NCI-H1092 (cell line): ENCODE data around the gene RETREG1.
A peak's percentile ranks its signal among the peaks of the same experiment; 100 is the strongest.
"Not testable (repeated sequence)": the region's sequence is repeated elsewhere in the genome, so short reads cannot be mapped to it uniquely, and the experiment has no call there.

Source experiments
- DNase-seq: peaks from one replicate; lab custom pipeline; 2025; lab: John Stamatoyannopoulos, UW

RETREG1 gene

DNA sequence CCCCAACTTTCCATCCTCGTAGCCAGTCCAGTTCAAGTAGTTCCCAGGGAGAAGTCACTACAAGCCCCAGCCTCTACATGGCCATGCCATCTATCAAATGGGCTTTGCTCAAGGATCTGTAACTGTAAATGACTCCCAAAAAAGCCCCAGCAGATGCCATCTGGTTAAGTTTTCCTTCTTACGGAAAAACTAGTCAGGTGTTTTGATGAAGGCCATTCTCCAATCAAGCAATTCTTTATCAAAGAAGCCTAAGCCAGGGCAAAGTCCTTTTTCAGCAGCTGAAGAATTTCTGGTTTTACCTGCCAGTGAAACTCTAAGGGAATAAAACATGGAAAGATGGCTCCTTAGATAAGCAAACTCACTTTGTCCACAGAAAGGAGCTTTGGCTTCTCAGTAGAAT is 129.3 kb downstream of the RETREG1 start:
- DNase-seq: no peak

DNA sequence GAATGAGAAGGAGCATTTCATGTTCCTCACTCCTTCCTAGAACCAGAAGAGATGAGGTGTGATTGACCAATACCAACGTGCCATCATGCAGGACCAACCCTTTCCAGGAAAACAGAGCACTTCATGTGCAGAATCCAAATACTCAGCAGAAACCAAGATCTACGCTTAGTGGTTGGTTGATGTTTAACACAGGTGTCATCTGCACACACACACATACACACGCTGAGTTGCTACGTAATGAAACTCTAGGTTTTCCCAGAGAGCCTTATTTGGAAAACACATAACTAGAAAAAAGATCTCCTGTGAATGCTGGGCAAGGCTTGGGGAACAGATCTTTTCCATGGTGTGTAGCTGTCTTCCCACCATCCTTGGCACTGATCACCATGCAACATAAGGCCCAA is 130.1 kb downstream of the RETREG1 start:
- DNase-seq: no peak

DNA sequence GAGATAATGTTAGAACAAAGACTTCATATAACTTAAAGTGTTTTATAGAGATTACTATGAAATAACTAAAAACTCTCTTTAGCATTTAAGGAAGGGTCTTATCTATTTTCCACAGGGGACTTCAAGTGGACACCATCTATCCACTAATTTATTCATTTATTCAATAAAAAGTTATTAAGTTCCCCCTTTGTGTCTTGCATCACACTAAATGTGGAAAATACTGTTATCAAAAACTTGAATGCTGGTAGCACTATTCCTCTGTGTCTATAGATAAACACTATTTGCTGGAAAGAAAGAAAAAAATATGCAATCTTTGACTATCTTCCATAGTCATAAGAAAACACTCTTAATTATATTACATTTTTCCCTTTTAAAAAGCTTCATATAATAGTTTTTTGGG is 131.1 kb downstream of the RETREG1 start:
- DNase-seq: no peak

DNA sequence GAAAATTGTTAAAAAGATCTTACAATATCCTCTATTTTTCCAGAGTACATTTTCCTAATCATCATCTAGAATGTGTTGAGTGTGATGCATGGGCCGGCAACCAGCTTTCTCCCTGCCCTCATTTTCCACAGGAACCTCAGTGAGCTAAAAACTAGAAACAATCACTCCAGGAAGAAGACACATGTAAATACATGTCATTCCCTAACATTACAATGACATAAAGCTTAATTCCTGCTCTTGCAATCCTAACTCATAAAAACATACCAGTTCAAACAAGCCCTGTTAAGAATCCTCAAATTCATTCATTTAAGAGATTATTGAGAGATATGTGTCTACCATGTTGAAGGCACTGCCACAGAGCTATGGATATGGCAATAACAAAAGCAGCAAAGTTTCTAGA is 132.7 kb downstream of the RETREG1 start:
- DNase-seq: no peak

DNA sequence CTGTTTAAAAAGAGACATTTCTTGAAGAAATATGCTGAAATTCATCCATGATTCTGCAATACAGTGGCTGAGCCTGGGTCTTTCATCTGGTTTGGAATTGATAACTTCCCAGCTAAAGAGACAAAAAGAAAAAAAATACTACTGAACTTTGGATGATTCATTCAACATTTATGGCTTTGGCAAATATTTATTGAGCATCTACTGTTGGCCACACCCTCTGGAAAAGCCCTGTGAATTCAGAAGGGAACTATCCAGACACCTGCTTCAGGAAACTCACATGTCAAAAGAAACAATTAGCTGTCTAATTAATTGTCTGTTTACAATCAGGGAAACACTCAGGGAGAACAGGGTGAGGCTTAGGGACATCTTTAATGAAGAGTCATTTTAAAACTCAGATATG is 133.4 kb downstream of the RETREG1 start:
- DNase-seq: no peak

DNA sequence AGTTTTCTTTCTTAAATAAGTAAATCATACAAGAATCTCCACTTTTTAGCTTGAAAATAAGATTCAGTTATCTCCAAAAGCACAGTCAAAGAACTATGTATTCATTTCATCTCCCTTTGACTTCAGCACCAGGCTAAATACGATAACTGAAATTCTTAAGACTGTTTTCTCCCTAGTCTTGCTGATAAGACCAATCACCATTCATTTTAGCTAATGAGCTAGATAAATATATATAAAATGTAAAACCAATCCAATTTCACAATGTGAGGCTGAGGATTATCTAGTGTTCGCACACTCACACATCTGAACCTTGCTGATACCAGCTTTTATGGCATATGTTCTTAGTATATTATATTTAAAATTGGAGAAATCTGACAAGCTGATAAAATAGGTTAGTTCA is 133.9 kb downstream of the RETREG1 start:
- no peak for DNase-seq

DNA sequence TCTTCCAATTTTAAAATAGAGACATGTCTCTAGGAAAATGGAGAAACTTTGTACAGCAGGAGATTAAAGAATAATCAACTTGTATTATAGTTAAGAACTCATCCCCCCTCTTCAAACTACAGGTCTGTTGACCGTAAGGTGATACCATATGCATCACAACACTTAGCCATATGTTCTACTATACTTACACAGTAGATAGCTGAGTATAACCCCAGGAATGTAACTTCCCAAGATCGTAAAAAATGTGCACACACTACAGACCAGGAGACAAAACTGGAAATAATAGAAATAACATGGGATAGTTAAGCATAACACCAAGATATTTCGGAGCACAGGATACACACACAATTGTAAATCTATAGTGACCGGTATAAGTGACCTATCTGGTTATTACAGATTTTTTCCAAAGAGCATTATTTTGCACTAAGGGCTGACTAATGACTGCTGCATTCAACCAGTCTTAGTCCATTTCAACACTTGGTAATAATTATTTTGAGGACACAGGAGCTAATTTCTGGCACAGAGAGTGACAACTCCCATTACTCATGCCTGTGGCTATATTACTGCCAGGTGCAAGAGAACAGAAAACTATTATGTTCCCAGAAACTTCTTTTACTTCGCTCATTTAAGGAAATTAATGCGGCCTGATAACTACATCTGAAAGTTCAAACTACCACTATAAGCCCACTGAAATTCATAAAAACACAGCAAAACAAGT is 135.8 kb downstream of the RETREG1 start:
- no peak for DNase-seq

DNA sequence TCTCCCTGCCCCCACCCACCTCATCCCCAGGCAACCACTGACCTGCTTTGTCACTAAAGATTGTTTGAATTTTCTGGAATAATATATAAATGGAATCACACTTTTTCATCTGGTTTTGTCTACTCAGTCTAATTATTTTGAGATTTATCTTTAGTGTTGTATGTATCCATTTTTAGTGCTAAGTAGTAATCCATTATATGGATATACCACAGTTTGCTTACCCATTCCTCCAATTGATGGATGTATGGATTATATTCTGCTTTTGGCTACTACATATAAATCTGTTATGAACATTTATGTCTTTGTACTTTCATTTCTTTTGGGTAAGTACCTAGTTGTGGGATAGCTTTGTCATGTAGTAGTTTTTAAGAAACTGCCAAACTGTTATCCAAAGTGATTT is 136.7 kb downstream of the RETREG1 start:
- no peak for DNase-seq

DNA sequence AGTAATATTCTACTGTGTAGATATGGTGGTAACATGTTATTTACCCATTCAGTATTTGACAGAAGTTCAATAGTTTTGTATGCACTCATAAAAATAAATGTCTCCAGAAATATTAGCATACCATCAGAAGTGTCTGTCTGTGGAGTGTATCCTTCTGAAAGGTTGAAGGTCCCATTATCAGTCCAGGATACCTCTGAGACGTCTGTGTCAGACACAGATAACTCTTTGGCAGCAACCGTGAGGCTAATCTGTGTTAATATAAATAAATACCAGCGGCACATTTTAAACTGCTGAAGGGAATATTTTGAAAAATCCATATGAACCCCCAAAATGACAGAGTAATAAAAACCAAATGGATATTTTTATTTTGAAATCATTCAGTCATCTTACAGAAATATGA is 139.3 kb downstream of the RETREG1 start:
- DNase-seq: no peak

DNA sequence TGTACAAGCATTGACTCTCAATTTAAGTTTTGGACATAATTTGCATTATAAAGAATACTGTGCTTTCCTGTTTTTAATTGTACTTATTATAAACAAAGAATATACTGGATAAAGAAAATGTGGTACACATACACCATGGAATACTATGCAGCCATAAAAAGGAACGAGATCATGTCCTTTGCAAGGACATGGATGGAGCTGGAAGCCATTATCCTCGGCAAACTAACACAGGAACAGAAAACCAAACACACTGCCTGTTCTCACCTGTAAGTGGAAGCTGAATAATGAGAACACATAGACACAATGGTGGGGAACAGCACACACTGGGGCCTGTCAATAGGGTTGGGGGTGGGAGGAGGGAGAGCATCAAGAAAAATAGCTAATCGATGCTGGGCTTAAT is 140.4 kb downstream of the RETREG1 start:
- DNase-seq: not testable (repeated sequence)

DNA sequence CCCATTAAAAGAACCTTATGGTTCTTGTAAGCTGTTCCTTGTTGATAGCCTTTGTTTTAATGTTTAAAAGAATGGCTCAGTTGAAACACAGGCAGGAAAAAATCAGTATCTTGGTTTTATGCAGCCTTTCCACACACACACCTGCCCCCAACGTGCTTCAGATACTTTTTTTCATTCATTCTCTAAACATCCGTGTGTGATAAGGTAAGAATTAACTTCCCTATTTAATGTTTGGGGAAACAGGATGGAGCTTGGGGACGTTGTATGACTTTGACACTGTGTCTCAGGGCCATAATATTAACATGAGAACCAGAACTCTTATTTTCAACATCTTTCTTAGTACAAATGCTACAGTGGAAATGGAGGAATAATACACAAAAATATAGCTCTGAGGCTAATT is 145.4 kb downstream of the RETREG1 start:
- no peak for DNase-seq

DNA sequence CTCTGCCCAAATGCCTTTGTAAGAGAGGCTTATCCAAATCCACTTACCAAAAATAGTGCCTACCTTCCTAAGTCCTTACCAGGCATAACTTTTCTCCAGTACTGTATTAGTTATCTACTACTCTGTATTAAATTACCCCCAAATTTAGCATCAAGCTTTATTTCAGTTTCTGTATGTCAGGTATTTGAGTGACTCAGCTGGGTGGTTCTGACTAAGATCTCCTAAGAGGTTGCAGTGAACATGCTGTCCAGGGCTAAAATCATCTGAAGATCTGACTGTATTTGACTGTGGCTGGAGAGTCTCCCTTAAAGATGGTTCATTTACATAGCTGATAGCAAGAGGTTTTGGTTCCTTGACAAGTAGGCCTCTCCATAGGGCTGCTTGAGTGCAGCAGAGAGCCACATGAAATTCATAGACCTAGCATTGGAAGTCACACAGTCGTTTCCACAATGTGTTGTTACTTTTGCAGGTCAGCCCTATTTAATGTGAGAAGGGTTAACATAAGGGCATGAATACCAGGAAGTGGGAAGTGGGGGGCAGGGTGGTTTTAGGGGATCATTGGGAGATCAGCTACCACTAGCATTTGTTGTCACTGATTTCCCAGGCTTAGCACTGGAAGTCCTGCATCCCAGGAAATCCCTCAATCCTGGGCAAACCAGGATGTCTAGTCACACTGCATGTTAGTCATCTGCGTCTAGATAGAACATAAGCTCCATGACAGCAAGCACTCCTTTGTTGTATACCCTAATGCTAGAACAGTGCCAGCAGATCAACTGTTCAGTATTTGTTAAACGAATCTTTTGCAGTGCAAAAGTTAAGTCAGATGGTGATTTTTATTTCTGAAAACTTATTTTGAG is 149.2 kb downstream of the RETREG1 start:
- no peak for DNase-seq

DNA sequence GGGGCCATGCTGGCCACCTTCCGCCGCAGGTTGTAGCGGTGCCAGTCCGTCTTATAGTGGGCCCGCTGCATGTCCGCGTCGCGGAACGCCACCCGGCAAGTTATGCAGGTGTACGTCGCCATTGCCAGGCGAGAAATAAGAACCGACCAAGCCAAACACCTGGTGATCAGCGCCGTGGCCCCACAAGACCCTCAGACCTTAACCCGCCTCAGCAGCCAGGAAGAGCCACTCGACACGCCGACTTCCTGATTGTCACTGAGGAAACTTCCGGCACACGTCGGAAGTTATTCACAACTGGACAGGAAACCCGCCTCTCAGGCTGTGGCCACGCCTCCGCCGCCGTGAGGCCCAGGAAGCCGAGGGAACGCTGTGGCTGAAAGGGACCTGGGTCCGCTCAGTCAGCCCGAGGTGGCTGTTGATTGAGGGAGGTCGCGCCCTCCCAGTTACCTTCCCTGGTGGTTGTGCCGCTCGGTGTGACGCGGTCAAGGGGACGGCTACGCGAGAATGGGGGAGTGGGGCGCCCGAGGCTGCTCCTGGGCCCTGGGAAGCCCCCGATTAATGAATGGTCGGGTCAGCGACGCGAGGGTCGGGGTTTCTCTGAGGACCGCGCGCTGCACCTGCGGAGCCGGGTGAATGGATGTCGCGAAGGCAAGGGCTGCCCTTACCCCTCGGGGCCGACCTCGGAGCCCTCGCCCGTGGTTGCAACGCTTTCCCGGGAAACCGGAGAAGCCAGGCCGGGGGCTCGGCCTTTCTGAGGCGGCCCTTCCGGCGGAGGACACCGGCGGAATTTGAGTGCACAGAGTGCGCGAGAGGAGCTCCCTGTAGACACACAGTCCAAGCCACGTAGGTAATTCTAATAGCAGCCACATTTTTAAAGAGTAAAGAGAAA is 151.0 kb downstream of the RETREG1 start, which contains the start of gene ZNF622:
TSS of gene ZNF622 (minus strand) at position 257 of the 889 bp plus-strand sequence. CDS start at position 122, 135 bp downstream.
- peak; percentile 88 for DNase-seq

DNA sequence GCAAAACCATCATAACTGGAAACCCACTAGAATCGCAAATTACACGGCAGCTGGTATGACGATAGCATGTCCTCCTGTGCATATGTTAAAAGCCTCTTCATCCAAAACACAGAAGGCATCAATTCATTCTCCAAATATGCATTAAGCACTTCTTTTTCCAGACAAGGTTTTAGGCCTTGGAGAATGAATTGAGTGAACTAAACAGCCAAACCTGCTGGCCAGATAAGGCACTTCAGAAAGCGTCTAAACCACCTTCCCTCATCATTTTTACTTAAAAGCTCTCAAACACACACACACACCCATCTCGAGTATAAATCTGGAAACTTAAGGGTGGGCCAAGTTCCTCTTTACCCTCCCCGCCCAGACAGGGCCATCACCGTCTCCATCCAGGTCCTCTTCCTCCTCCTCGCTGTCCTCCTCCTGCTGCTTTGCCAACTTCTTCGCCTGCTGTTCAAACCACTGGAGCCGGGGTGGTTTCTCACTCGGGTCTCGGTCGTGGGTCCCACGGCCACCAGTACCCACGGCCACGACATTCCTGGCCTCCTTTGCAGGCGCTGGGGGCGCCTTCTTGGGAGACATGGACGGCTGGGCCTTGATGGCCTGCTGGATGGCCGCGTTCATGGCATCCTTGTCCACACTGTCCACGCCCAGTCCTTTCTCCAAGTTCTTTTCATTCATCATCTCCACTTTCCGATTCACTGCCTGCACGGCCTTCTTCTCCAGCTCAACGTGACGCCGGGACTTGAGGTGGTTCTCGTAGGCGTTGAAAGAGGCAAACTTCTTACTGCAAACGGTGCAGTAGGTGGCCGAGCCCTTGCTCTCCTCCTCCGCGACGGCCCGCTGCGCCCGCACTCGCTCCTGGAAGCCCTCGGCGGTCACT is 151.9 kb downstream of the RETREG1 start:
- DNase-seq: no peak

DNA sequence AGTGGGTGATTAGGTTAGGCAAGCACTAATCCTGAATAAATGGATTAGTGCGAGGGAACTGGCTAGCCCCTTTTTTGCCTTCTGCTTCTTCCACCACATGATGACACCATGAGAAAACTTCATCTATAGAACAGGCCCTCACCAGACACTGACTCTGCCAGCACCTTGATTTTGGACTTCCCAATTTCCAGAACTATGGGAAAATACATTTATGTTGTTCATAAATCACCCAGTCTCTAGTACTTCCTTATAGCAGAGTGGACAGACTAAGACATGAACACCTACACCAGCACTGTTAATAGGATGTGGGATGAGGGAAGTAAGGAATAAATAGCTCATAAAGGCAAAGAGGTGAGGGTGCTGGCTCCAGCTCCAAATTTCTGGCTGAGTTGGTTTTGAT is 152.6 kb downstream of the RETREG1 start:
- DNase-seq: no peak

DNA sequence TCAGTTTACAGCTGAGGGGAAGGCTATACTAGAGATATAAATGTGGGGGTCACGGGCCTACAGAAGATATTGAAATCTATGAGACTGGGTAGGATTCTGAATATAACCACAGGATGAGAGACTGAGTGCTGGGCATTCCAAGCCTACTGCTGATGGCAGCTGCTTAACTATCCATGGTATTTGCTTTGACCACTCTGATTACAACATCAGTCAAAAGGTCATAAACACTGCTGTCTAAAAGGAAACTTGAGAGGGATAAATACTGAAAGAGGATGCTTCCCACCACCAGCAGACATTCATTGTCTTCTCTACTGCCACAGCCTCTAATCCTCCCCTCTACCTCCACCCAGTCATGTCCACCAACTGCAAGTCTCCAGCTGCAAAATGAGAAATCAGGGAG is 155.0 kb downstream of the RETREG1 start:
- no peak for DNase-seq

DNA sequence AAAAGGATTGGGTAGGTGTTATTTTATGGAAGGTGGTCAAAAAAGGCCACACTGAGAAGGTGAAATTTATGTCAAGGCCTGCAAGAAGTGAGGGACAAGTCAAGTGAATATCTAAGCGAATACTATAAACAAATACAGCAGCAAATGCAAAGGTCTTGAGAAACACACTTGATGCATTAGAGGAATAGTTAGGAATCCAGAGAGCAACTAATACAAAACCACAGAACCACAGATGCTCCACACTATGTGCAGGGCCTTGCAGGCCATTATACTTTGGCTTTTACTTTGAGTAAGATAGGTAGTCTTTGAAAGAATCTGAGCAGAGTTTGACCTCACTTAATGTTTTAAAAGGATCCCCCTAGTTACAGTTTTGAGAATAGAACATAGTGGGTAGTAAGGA is 155.8 kb downstream of the RETREG1 start:
- no peak for DNase-seq

DNA sequence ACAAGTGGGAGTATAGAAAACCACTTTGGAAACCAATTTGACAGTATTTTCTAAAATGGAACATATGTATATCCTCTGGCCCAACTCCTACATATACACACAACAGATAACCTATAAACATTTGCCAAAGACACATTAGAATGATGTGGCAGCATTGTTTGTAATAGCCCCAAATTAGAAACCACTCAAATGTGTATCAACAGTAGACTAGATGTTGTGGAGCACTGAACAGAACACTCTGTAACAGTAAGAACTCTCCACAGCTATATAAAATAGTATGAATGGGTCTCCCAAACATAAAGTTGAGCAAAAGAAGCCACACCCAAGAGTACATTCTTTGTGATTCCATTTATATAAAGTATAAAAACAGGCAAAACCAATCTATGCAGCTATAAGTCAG is 157.3 kb downstream of the RETREG1 start:
- no peak for DNase-seq

DNA sequence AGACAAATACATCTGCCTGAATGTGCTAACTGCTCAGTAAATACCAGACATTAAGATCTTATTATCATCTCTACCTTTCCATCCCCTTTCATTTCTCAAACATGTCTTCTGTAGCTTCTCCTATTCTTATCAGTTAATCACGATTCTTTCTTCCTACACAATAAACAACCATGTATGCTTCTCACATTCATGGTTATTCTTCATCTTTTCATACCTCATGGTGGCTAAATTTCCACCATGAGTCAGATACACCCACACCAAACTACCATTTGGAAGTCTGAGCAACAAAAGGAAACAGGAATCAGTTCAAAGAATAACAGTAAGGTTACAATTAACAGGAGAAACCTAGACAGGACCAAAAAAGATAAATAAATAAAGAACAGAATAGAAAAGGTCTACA is 158.9 kb downstream of the RETREG1 start:
- no peak for DNase-seq

DNA sequence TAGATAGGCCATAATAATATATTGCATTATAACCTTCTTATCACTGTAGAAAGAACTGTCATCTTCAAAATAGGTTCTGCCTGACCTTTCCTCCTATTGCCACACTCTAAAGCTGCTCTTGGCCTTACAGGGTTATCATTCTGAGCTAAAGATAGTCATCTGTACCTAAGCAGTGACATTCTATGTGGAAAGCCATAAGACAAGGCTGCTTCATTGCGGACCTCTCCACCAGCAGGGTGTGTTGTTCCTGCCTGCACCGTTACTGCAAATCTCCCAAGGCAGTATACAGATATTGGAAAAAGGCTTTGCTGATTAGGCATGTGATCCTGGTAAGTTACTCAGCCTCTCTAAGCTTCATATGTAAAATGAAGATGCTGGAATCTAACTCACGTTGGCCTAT is 159.3 kb downstream of the RETREG1 start:
- DNase-seq: no peak

DNA sequence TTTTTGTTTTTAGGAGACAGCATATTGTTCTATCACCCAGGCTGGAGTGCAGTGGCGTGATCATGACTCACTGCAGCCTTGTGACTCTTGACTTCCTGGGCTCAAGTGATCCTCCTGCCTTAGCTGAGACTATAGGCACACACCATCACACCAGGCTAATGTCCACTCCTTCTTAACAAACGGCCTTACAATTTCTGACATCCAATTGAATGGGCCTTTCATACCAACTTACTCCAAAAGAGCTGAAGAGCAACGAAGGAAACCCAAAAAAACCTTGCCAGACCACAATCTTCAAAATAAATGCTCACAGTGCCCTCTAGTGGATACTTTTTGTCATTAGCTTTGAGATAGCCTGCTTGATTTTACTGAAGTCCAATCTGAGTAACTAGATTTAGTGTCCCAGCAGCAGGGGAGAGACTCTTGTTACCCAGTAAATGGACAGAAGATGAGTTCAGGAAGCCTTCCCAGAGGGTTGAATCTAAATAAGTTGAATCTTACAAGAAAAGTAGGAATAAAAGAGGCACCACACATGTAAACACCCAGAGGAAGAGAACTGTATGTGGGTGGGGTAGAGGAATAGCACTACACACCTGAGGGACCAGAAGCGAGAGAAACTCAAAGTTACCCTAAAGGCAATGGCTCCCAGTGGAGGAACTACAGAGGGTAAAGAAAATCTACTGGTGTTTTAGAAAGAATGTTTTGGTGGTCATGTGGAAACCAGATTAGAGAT is 160.5 kb downstream of the RETREG1 start:
- DNase-seq: peak; percentile 22
